Stimulated activated CD4-positive, alpha-beta T cell treated with anti-CD3 and anti-CD28 coated beads, Interleukin-2, amount 100 ng/mL, for 24 hours (primary cell): ENCODE data around the gene PCMT1.
"Not testable (repeated sequence)": the region's sequence is repeated elsewhere in the genome, so short reads cannot be mapped to it uniquely, and the experiment has no call there.

Source experiments
- DNase-seq, 2 donors: peaks; one replicate each; pipeline ENCODE4 v3.0.0-alpha.2; 2020

Gene PCMT1

DNA sequence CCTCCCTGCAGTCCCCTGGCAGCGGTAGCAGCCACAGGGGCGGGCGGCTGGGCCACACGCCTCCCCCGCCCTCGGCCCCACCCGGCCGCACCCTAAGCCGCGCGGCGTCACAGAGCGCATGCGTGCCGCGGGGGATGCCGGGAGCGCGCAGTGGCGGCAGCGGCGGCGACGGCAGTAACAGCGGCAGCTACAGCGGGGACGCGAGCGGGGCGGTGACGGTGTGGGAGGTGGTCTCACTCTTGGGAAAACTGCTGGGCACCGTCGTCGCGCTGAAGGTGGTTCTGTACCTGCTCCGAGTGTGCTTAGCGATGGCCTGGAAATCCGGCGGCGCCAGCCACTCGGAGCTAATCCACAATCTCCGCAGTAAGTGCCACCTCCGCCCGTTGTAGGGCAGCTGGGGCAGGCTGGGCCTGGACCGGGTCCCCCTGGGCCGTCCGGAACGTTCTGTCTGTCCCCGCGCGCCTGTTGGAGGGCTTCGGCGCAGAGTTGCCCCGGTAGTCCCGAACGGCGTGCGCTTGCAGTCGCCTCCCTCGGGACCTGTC, at the start of gene PCMT1:
TSS of gene PCMT1 (plus strand) at position 148 of the 542 bp plus-strand sequence. CDS start at position 309, 161 bp downstream.
- DNase-seq, result peak; percentile 90

GRCh38 chr6:149701714-149702113, 47.8 kb upstream of the PCMT1 start:
- DNase-seq, result no peak

- no peak for DNase-seq
Measured at GRCh38 chr6:149711711-149712110, 37.8 kb upstream of the PCMT1 start.

- DNase-seq, result no peak
Measured at GRCh38 chr6:149714442-149714841, 35.1 kb upstream of the PCMT1 start.

GRCh38 chr6:149716181-149716963, 33.2 kb upstream of the PCMT1 start:
- DNase-seq, result no peak

DNA sequence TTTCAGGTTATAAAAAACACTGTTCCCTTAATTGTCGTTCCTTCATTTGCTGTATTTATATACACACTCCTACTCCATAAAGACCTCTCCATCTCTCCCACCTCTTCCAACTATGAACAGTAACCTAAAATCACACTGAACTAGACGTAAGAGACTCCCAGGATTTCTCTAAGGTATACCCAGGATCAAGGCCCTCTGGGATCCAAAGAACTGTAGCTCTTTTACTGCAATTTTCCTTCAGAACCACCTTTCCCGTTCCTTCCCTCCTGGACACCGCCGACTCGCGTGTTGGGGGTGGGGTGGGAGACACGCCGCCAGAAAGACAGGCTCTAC, 32.3 kb upstream of the PCMT1 start:
- DNase-seq, result no peak

GRCh38 chr6:149717588-149718458, 31.7 kb upstream of the PCMT1 start, which contains the start of gene LATS1:
LATS1 (minus strand) TSS chr6:149718101; CDS start chr6:149702126, 15,975 bp downstream.
- DNase-seq, result peak; percentile 92 to 93

GRCh38 chr6:149719531-149719930, 30.0 kb upstream of the PCMT1 start:
- DNase-seq, result no peak

DNA sequence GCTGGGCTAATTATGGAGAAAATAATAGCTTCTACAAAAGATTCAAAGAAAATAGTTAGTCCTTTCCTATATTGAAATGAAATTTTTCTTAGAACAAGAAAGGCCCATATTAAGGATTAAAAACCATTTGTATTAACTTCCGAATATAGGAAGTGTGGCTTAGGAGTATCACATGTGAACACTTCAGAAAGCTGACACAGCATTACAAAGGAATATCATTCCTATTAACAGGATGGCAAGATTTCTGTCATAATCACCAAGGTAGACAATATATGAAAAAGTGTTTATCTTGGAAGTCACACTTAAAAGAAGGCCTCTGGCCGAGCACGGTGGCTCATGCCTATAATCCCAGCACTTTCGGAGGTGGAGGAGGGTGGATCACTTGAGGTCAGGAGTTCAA, 26.3 kb upstream of the PCMT1 start:
- no peak for DNase-seq

DNA sequence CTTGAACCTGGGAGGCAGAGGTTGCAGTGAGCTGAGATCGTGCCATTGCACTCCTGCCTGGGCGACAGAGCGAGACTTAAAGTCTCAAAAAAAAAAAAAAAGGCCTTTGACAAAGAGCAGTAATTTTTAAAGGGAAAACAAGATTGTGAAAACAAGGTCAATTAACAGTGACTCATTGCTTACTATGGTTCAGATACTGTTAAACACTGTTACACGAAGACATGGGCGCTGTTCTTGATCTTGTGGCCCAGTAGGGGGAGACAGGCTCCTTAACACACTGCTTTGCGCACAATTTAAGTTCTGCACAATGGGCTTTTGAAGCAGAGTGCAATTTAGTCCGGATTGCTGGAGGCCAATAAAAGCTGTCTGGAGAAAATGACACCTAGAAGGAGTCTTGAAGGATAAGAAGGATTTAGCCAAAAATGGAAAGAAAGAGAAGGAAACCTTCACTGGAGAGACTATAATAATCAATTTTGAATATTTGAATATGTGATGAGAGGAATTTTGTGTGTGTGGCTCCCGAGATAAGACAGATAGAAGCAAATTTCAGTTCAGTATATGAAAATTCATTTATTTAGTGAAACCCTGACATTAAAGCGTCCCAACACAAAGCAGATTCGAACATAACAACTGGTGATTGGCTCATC, 25.6 kb upstream of the PCMT1 start:
- peak; percentile 23 to 46 for DNase-seq

- DNase-seq, result no peak
Measured at GRCh38 chr6:149725785-149726184, 23.8 kb upstream of the PCMT1 start.

DNA sequence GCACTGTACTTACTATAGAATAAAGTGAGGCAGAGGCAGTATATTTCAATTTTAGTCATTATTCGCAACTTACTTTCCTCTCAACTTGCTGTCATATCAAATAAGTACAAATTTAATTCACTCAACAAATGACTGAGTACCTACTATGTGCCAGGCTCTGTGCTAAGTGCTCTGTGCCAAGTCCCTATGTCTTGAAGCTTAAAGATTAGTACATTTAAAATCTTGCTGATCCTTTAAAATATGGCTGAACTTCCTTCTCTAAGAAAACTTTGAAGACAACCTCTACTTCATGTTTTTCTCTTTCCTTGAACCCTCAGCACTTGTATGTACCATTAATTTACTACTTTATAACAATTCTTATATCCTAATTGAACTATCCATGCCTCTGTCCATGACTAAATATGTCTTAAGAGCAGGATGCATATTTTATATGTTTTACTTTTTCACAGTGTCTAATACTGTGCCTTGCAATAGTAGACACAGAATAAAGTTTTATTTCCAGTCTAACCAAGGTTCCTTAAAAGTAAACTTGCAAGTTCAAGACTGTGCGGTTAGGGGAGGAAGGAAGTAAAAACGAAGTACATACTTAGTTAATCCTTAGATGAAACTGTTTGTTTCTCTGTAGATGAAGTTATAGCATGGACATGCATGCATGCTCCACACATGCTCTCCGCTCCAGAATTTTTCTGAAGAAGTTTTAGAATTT, 21.6 kb upstream of the PCMT1 start:
- no peak for DNase-seq

DNA sequence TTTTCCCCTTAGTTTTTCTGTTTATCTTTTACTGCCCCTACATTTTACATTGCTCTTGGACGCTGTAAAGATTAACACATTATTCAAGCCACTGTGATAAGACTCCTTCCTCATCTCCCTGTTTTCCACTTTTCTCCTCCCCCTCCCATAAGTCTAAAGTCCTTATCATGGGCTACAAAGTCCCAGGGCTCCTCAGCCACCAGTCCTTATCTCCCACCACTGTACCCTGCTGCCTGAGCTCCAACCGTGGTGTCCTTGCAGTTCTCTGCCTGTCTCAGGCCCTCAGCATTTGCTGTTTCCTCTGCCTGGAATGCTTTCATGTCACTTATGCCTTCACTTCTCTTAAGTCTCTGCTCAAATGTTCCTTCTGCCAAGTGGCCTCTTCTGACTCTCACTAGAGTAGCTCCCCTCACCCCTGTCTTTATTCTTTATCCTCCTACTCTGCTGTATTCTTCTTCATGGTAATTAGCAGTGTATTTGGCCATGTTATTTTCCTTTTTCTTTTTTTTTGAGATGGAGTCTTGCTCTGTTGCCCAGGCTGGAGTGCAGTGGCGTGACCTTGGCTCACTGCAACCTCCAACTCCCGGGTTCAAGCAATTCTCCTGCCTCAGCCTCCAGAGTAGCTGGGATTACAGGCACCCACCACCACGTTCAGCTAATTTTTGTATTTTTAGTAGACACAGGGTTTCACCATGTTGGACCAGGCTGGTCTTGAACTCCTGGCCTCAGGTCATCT, 20.9 kb upstream of the PCMT1 start:
- DNase-seq, result no peak

DNA sequence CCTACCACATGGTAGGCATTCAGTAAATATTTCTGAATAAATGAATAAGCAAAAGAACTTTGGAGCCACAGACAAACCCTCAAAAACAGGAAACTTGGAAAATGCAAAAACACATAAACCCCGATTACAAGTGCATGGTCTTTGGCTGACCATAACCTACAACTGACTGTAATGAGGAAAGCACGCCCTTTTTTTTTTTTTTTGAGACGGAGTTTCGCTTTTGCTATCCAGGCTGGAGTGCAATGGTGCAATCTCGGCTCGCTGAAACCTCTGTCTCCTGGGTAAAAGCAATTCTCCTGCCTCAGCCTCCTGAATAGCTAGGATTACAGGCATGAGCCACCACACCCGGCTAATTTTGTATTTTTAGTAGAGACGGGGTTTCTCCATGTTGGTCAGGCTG, 19.7 kb upstream of the PCMT1 start:
- DNase-seq, result no peak

DNA sequence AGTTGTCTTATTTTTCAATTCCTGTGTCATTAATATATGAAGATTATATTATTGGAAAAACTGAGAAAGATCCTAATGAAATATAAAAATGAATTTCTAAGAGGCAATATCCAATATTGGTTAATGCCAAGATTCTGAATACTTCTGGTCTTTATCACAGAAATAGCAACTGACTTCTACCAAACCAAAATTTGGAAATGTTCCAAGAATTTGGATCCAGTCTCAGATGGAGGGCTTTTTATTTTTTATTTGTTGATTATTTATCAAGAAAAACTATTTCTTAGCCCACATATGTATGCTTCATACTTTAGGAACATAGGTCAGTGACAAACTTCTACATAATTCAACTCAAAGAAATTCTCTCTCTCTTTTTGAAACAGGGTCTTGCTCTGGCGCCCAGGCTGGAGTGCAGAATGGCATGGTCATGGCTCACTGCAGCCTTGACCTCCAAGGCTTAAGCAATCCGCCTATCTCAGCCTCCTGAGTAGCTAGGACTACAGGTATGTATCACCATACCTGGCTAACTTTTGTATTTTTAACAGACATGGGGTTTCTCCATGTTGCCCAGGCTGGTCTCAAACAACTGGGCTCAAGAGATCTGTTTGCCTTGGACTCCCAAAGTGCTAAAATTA, 16.3 kb upstream of the PCMT1 start:
- DNase-seq, result no peak

DNA sequence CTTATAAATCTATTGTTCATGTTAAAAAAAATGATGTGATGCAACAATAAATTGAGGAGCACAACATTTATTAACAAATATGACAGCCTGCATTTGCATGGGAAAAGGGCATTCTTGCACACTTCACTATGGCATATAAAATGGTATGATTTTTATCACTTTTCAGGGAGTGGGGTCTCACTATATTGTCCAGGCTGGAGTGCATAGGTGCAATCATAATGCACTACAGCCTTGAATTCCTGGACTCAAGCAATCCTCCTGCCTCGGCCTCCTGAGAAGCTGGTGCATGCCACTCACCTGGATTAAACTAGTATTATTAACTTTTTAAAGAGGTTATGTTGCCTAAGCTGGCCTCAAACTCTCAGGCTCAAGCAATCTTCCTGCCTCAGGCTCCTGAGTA, 14.6 kb upstream of the PCMT1 start:
- no peak for DNase-seq

DNA sequence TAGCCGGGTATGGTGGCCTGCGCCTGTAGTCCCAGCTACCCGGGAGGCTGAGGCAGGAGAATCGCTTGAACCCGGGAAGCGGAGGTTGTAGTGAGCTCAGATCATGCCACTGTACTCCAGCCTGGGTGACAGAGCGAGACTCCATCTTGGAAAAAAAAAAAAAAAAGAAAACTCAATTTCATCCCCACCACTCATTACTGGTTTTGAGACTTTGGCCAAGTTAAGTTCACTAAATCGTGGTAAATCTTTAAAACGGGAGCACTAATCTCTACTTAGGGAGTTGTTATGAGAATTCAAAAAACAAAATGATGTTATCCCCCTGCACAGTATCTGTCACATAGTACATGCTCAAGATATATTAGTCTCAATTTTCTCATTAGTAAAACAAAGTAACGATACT, 4.3 kb upstream of the PCMT1 start:
- not testable (repeated sequence) for DNase-seq

GRCh38 chr6:149746147-149746946, 3.2 kb upstream of the PCMT1 start, which contains the start of gene NUP43:
NUP43 (minus strand) TSS chr6:149746529; CDS start chr6:149746495, 34 bp downstream.
- peak; percentile 94 to 95 for DNase-seq

DNA sequence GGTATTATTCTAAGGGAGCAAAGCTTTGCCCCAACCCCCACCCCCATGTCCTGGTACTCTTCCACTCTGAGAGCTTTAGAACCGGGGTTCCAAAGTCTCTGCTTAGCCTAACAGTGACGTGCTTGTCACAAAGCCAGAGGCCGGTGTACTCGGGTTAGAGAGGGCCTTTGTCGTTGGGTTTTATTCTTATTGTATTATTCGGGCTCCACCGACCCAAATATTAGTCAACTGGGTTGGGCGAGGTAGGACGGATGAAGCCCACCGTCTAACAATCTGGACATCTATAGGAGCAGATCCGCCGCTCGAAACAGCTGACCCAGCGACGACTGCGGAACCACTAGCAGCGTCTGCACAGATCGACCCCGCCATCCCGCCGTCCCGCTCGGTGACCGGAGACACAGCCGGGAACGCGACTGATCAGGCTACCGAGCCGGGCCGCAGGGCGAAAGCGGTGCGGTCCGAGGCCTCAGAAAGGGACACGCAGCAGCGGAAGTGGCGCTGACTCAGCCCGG, 403 bp upstream of the PCMT1 start:
- not testable (repeated sequence) for DNase-seq

DNA sequence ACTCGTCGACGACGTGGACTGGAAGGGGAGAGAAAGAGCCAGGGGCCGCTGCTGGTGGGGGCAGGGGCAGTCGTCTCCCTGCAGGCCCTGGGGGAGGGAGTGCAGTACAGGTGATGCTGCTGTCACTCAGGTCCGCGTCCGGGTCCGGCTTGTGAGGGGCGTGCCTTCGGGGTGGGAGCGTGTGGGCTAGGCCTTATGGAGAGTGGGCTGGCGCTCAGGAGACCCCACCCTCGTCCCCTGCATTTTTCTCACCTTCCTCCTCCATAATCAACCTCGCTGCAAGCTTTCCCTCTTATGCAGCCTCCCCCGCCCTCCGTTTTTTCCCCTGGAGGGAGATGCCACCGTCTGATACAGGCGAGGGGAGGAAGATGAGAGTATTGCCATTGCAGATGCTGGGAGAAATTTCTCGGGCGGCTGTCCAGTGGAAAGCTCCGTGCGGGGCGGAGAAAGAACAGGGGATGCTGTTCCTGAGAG, 632 bp downstream of the PCMT1 start:
- DNase-seq, result peak; percentile 66 to 79
